GM18951 (cell line): ENCODE results near the gene CTBP2.
"Not testable (repeated sequence)": the region's sequence is repeated elsewhere in the genome, so short reads cannot be mapped to it uniquely, and the experiment has no call there.

ENCODE experiments used
- POLR2A ChIP-seq: IDR thresholded peaks from 4 replicates; pipeline ENCODE4 v1.6.1; 2011; ENCODE audit warnings: mild to moderate bottlenecking; ENCODE audit not compliant: insufficient read length, insufficient read depth; ENCODE audit errors: extremely low read depth
- in situ Hi-C: fragments of 300-500 bp; cut with MboI; formaldehyde crosslinking; loops from one replicate; pipeline ENCODE4 v1.12.0; 2022; ENCODE audit warnings: low sequenced_read_pairs, mixed read lengths, inconsistent platforms; ENCODE audit not compliant: unreplicated experiment

The CTBP2 gene

GRCh38 chr10:125171402-125172306, 11.3 kb upstream of the CTBP2 start:
- TF ChIP-seq POLR2A, result no peak
- in situ Hi-C loops, result no loop called here

GRCh38 chr10:125169915-125170314, 9.6 kb upstream of the CTBP2 start:
- TF ChIP-seq POLR2A, result no peak
- in situ Hi-C loops, result no loop called here

GRCh38 chr10:125169279-125169678, 8.9 kb upstream of the CTBP2 start:
- no peak for TF ChIP-seq POLR2A
- in situ Hi-C loops, result no loop called here

GRCh38 chr10:125166658-125167057, 6.3 kb upstream of the CTBP2 start:
- no peak for TF ChIP-seq POLR2A
- in situ Hi-C loops, result no loop called here

GRCh38 chr10:125165584-125166573, 5.5 kb upstream of the CTBP2 start:
- TF ChIP-seq POLR2A, result no peak
- in situ Hi-C loops, result no loop called here

- TF ChIP-seq POLR2A, result no peak
- in situ Hi-C loops, result no loop called here
Measured at GRCh38 chr10:125164421-125164820, 4.1 kb upstream of the CTBP2 start.

- no peak for TF ChIP-seq POLR2A
- in situ Hi-C loops, result no loop called here
Measured at GRCh38 chr10:125163803-125164202, 3.4 kb upstream of the CTBP2 start.

- in situ Hi-C loops, result not testable (repeated sequence)
Measured at GRCh38 chr10:125163312-125163711, 2.9 kb upstream of the CTBP2 start.

- in situ Hi-C loops, result no loop called here
- TF ChIP-seq POLR2A, result no peak
Measured at GRCh38 chr10:125162120-125162931, 2.0 kb upstream of the CTBP2 start.

- no peak for TF ChIP-seq POLR2A
- in situ Hi-C loops, result no loop called here
Measured at GRCh38 chr10:125161707-125162119, 1.4 kb upstream of the CTBP2 start.

GRCh38 chr10:125160856-125161706, 718 bp upstream of the CTBP2 start:
- no peak for TF ChIP-seq POLR2A
- in situ Hi-C loops, result no loop called here

GRCh38 chr10:125159486-125159931, 854 bp downstream of the CTBP2 start:
- in situ Hi-C loops, result no loop called here
- no peak for TF ChIP-seq POLR2A
